Fibroblast of skin of abdomen (primary cell): ENCODE results near the gene SH3RF2.
"Not testable (repeated sequence)": the region's sequence is repeated elsewhere in the genome, so short reads cannot be mapped to it uniquely, and the experiment has no call there.

Experiments used
- DNase-seq: peaks from one replicate; pipeline ENCODE4 v3.0.0-alpha.2; 2013

The SH3RF2 gene

DNA sequence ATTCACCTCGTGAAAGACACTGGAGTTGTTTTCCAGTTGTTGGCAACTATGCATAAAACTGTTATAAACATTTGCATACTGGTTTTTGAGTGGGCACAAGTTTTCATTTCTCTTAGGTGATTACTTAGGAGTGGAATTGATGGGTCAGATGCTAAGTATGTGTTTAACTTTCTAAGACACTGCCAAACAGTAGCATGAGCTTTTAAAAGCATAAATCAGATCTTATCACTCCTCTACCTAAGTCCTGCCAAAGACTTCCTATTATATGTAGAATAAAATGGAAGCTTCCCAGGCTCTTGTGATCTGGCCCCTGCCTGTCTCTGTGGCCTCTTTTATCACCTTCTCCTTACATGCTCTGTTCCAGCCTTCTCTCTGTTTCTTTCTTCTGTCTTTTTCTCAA, 72.6 kb downstream of the SH3RF2 start:
- no peak for DNase-seq

DNA sequence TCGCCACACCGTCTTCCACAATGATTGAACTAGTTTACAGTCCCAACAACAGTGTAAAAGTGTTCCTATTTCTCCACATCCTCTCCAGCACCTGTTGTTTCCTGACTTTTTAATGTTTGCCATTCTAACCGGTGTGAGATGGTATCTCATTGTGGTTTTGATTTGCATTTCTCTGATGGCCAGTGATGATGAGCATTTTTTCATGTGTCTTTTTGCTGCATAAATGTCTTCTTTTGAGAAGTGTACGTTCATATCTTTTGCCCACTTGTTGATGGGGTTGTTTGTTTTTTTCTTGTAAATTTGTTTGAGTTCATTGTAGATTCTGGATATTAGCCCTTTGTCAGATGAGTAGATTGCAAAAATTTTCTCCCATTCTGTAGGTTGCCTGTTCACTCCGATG, 74.1 kb downstream of the SH3RF2 start:
- DNase-seq = not testable (repeated sequence)

DNA sequence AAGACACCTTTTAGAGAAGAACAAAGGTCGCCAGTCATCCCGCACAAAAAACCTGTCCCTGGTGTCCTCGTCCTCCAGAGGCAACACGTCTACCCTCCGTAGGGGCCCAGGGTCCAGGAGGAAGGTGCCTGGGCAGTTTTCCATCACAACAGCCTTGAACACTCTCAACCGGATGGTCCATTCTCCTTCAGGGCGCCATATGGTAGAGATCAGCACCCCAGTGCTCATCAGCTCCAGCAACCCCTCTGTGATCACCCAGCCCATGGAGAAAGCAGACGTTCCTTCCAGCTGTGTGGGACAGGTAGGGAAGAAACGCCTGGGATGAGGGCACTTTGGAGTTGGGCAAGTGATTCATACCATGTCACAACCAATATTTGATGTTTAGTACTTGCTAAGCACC, 77.4 kb downstream of the SH3RF2 start:
- no peak for DNase-seq

DNA sequence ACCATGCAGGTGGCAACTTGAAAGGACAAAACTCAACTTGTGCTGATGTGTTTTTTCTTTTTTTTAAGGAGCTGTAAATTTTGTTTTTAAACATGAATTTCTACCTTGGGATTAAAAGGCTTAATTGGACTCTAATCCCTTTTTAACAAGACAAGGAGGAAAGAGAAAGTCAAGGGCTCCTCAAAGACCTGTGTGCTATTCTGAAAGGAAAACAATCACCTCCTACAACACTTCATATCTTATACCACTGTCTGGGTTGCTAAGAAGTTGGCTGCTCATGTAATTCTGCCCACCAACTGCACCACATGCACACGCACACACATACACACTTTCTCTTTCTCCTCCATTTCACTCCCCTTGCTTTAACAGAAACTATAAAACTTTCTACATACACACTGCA, 78.6 kb downstream of the SH3RF2 start:
- no peak for DNase-seq

DNA sequence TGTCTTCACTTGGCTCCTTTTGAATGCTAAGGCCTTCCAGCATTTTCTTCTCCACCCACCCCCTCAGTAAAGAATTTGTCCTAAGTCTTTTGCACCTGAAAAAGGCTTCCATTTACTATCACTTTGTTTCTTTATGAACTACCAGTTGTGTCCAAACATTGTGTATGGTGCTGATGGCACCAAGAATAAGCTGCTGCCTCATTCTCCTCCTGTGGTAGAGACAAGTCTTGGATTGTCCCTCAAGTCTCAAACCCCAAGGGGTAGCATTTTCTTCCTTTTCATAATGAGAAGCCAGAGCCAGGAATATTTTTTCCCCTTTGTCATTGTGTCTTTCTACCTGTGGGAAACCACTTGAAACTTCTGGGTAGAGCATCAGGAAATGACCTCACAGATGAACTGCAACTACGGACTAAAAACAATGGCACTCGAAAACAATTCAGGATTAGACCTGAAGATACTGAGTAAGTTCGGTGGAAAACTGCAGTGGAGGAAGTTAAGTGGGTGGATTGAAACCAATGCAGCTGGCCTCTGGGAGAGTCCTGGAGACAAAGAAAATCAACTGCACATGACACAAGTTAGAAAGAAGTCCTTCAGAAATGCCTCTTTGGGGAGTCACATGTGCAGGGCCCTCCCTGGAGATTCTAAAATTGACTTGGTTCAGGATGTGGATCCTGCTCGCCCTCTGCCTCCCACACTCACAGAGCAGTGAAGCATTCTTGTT, 80.5 kb downstream of the SH3RF2 start:
- no peak for DNase-seq

DNA sequence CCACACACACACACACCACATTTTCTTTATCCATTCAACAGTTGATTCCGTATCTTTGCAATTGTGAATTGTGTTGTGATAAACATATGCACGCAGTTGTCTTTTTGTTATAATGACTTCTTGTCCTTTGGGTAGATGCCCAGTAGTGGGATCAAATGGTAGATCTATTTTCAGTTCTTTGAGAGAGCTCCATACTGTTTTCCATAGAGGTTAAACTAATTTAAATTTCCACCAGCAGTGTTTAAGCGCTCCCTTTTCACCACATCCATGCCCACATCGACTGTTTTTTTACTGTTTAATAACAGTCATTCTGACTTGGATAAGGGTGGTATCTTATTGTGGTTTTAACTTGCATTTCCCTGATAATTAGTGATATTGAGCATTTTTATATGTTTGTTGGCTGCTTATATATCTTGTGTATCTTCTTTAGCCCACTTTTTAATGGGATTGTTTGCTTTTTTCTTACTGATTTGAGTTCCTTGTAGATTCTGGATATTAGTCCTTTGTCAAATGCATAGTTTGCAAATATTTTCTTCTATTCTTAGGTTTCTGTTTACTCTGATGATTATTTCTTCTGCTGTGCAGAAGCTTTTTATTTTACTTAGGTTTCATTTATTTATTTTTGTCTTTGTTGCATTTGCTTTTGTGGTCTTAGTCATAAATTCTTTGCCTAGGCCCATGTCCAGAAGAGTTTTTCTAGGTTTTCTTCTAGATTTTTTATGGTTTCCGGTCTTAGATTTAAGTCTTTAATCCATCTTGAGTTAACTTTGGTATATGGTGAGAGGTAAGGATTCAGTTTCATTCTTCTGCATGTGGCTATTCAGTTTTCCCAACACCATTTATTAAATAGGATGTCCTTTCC, 82.4 kb downstream of the SH3RF2 start:
- DNase-seq = no peak

DNA sequence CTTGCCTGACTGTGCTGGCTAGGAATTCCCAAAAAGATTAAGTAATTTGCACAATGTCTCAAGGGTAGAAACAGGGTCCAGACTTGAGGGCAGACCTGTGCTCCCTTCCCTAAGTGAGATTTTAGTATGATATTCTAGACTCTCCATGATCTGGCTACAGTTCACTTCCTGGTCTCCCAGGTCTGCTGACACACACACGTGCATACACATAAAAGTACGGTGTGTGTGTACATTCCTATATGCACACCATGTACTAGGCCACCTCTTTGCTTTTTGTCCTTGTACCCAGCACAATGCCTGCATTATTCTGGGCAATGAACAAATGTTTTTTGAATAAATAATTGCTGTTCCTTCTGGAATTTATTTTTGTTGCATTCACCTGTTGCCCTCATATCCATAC, 83.7 kb downstream of the SH3RF2 start:
- DNase-seq = no peak

DNA sequence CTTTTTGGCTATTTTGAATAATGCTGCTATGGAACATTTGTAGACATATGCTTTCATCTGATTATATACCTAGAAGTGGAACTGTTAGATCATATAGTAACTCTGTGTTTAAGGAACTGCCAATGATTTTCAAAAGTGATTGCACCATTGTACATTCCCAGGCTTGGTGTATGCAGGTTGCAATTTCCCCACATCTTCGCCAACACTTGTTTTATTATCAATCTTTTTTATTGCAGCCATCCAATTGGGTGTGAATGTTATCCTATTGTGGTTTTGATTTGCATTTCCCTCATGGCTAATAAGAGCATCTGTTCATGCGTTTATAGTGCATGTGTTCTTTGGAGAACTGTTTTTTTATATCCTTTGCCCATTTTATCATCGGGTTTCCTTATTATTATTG, 87.7 kb downstream of the SH3RF2 start:
- no peak for DNase-seq

DNA sequence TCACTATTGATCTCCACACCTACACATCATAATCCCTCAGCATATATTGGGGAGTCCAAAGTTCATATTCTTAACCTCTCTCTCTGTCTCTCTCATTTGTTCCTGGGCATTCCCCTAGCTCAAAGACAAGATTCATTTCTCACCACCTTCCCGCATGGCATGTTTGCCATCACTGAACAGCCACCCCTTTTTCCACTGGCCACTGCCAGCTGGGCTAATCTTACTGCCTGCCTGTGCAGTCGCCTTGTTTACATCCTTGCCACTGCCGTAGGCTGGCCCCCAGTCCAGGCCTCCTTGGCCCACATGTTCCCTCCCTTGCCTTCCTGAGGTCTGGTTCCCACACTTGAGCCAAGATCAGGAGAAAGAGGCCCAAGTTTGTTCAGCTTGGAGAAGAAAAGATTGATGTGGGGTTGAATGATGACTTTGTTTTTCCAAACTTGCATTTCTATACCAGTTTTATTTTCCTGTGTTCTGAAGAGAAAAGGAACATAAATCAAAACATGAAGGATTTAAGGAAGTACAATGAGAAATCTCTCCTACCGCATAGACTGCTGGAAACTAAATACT, 88.8 kb downstream of the SH3RF2 start:
- DNase-seq = no peak

DNA sequence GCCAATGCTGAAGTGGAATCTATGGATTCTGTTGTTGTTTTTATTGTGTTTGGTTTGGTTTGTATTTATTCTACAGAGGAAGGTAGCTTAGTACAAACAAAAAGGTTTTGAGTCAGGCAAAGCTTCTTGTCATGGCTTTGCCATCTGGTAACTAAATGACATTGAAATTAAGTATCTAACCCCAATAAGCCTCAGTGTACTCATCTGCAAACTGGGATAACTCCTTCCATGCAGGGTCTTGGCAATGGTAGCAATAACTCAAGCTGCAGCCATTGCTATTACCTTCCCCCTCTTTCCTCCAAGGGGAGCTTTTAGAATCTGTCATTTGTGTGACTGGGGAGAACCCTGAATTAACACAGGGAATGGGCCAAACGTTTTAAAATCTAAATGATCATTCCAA, 89.3 kb downstream of the SH3RF2 start:
- no peak for DNase-seq

DNA sequence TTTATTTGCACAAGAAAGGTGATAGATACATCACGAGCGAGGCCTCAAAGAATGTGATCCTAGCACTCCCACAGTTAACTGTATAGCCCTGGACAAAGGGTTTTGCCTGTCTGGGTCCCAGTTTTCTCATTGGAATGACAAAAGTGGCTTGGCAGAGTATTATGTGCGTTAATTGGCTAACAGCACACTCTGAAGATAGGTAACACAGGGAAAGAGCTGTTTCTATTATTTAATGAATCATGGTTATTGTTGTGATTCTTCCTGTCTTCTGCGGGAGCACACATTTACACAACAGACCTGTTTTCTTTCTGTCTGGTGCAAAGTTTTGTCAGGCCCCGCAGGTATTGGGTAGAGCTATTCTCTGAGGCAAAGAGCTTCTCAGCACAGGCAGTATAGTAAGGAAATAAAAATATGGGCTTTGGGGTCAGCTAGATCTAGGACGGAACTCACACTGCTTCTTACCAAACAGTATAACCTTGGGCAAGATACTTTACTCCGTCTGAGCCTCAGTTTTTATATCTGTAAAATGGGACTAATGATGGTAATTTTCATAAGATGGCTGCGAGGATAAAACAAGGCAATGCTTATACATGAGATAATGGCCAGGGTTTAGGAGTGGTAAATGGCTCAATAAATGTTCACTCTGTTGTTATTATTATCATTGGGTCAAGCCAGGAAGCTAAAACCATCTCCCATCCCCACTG, 90.1 kb downstream of the SH3RF2 start:
- no peak for DNase-seq

DNA sequence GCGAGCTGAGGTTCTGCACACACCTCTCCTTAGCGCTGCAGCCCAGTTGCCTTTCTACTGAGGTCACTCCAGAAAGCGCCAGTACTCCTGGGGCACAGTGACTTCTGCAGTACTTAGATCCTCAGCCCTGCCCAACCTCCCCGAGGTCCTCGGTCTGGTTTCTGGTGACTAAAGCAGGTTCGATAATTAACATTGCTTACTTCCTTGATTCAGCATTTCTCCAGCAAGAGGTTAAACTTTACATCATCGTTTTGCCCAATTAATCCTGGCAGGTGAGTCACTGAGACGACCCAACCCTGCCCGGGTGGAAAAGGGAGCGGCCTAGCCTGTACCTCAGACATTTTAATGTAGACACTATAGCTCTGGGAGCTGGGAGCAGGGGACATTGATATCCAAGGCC, 91.4 kb downstream of the SH3RF2 start:
- DNase-seq = no peak

DNA sequence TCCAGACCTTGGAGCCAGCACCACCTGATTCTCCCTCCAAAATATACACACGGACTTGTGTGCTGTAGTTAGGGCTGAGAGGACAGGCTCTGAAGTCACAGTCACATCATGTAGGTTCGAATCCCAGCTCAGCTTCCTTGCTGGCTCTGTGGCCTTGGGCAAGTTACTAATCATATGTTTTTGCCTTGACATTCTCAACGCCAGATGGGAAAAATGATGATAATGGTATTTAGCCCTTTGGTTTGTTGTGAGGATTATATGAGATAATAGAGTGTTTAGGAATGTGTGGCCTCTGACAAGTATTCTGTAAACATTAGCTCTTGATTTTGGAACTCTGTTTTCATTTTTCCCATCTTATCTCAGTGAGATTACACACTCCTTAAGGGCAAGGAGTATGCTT, 96.5 kb downstream of the SH3RF2 start:
- no peak for DNase-seq

DNA sequence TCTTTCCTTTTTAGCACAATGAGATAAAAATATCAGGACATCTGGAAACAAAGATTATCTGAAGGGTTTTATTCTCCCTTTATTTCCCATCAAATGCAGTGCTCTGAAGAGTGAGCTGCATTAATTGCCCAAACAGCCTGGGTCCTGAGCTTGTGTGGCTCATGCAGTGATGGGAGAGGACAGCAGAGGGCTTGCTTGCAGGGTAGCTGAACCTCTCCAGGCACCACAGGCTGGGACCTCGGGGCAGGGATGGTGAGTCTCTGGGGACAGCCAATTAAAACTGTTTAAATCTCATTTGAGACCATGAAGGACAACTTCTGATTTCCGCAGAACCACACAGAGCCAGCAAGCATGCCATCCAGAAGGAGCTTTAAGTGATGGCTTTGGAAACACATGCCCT, 97.7 kb downstream of the SH3RF2 start:
- no peak for DNase-seq

DNA sequence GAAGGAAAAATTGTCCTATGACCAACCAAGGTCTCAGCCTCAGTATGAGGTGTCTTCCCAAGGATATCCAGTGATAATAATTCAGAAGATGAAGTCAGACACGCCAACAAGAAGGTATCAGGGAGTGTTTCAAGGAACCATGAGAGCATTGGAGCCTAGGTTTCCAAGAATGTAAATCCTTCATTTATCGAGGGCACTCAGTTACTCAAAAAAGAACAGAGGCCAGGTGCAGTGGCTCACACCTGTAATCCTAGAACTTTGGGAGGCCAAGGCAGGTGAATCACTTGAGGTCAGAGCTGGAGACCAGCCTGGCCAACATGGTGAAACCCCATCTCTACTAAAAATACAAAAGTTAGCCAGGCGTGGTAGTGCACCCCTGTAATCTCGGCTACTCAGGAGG, 98.2 kb downstream of the SH3RF2 start:
- DNase-seq = no peak

DNA sequence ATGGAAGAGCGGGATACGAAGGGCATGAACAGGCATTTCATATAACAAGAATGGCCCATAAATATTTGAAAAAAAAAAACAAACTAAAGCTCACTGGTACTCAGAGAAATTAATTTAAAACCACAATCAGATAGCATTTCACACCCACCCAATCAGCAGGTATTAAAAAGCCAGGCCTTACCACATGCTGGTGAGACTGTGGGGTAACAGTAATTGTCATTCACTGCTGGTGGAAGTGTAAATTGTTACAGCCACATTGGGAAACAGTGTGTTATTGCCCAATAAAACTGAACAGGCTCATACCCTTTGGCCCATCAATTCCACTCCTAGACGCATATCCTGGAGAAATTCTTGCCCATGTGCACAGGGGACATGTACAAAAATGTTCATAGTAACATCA, 103.0 kb downstream of the SH3RF2 start:
- DNase-seq = no peak

DNA sequence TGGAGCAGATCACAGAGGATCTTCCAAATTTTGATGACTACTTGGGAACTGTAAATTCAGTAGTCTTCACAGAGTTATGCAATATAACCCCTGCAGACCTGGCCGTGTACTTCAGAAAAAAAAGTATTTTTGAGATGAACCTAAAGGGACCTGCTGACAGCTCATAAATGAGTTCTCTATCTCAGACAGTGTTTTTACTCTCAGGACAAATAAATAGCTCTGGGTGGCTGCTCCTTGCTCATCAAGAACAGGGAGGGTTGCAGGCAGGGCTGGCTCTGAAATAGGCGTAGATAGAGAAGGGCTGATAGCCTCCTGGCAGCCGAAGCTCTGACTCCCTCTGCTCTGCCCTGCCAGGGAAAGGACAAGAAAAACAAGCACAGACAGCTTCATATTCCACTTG, 104.1 kb downstream of the SH3RF2 start:
- no peak for DNase-seq

DNA sequence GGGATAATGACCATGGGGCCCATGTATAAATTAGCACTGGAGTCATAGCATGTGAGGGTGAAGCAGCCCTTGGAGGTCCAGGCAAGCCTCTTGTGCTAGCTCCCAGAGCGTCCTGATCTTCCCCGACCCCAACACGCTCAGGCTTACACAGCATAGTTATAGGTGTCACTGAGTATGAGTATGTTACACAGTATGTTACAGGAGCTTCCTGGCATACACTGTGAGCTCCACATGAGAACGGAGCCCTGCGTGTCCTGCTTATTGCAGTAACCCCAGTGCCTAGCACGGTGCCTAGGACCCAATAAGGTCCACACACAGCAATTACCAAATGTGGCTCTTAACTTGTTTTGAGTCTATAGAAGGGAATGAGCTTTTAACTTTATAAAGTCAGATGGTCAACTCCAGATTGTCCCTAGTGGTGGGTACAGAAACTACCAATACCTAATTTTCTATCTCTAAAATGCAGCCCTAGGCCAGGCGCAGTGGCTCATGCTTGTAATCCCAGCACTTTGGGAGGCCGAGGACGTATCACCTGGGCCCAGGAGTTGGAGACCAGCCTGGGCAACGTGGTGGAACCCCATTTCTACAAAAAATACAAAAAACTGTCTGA, 104.9 kb downstream of the SH3RF2 start:
- DNase-seq = no peak

DNA sequence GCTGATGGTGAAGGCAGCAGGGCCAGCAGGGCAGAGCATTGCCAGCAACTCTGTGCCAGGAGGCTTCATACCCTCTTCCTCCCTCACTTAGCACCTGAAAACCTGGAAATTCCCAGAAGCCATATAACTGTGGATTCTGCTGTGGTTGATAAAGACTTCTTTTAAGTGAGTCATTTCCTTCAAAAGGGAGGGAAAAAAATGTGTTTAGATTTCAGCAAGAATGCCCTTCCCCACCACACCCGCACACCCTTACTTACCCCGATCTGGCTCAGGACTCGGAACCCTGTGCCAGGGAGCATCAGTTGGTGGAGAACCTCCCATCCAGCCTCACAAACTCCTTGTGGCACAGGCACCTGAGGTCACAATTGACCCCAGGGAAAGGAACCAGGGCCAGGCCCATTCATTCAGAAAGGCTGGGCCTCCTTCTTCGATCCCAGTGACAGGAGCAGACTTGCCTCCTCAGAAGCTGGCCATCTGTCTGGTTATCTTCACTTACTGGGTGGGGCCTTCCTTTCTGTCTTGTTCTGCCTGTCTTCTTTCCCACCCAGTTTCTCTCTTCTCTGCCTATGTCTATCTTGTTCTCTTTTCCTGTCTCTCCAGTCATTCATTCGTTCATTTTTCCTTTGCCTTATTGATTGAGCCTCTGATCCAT, 106.4 kb downstream of the SH3RF2 start:
- DNase-seq = peak; percentile 60

DNA sequence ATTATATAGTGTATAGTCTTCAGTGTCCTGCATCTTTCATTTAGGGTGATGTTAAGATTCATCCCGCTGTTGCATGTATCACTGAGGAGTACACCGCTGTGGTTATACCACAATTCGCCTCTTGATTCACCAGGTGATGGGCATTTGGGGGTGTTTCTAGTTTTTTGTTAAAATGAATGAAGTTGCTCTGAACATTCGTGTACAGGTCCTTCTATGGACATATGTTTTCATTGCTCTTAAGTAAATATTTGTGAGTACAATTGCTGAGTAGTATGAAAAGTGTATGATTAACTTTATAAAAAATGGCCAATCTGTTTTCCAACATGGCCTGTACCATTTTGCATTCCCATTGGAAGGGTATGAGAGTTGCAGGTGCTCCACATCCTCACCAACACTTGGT, 107.3 kb downstream of the SH3RF2 start:
- DNase-seq = no peak

DNA sequence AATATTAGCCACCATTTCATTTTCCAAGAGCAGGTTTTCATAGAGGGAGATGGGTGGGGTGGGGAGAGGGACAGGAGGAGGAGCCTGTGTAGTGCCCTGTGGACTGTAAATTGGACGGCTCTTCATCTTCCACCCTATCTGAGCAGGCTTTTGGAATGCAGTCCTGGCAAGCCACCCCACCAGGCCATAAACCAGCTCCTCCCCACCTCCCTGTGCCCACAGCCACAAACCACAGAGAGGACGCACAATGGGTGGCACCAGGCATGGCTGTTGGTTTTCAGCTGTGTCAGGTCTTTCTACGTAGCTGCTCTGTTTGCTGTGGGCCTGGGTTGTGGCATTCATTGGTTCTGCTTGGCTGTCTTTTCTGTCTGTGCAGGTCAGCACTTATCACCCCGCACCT, 111.0 kb downstream of the SH3RF2 start:
- no peak for DNase-seq

DNA sequence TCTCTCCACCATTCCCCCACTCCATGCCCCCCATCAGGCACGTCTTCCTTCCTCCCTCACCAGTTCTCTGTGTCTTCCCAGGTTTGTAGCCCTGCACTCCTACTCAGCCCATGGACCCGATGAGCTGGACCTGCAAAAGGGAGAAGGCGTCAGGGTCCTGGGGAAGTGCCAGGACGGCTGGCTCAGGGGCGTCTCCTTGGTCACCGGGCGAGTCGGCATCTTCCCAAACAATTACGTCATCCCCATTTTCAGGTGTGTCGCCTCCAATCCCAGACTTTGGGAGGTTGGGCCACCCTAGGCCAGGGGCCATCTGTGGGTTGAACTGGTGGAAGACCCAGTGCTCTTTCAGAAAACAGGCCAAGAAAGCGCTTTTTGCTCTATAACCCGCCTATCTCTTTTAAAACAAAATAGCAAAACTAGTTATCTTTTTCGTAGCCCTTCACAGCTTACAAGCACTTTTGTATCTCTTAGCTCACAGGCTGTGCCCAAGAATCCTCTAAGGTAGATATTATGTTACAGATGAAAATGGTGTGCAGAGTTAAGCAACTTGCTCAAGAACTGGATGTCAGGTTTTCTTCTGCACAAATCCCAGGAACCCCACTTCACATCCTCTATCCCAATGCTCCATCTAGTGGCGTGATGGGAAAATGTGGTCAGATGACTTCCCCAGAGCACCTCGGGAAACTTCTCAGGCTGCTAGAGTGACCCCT, 112.8 kb downstream of the SH3RF2 start:
- peak; percentile 74 for DNase-seq
